GM18907 (cell line): ENCODE results near the gene ARL17B.
"Not testable (repeated sequence)": the region's sequence is repeated elsewhere in the genome, so short reads cannot be mapped to it uniquely, and the experiment has no call there.

Experiments used
- ATAC-seq: cut with Tn5 transposase; IDR thresholded peaks from one replicate; pipeline ENCODE4 v1.9.1; 2021; ENCODE audit warnings: mild to moderate bottlenecking, moderate library complexity; ENCODE audit not compliant: unreplicated experiment

ARL17B gene

GRCh38 chr17:46252804-46253203 is 108.8 kb downstream of the ARL17B start:
- ATAC-seq, result not testable (repeated sequence)

- not testable (repeated sequence) for ATAC-seq
Measured at GRCh38 chr17:46249153-46249552, 112.4 kb downstream of the ARL17B start.

- ATAC-seq, result not testable (repeated sequence)
Measured at GRCh38 chr17:46244949-46245768, 116.4 kb downstream of the ARL17B start.

- not testable (repeated sequence) for ATAC-seq
Measured at GRCh38 chr17:46244339-46244913, 117.1 kb downstream of the ARL17B start.

- not testable (repeated sequence) for ATAC-seq
Measured at GRCh38 chr17:46243928-46244327, 117.6 kb downstream of the ARL17B start.

GRCh38 chr17:46243505-46243904 is 118.1 kb downstream of the ARL17B start:
- not testable (repeated sequence) for ATAC-seq

GRCh38 chr17:46231359-46231758 is 130.2 kb downstream of the ARL17B start:
- ATAC-seq, result not testable (repeated sequence)

GRCh38 chr17:46225274-46225794 is 136.2 kb downstream of the ARL17B start:
- peak; percentile 98 for ATAC-seq

GRCh38 chr17:46224864-46225263 is 136.7 kb downstream of the ARL17B start:
- peak; percentile 51 for ATAC-seq
